ENCODE results near the gene DEAF1.
"Not testable (repeated sequence)": the region's sequence is repeated elsewhere in the genome, so short reads cannot be mapped to it uniquely, and the experiment has no call there.

DEAF1 gene

GRCh38 chr11:679271-680207, 15.5 kb downstream of the DEAF1 start:
- no peak for DNase-seq

GRCh38 chr11:678297-678696, 16.7 kb downstream of the DEAF1 start:
- no peak for DNase-seq

GRCh38 chr11:674406-674805, 20.6 kb downstream of the DEAF1 start:
- DNase-seq: no peak

- no peak for DNase-seq
Observed at GRCh38 chr11:673866-674265, 21.2 kb downstream of the DEAF1 start.

GRCh38 chr11:665704-666281, 29.2 kb downstream of the DEAF1 start:
- no peak for DNase-seq

- DNase-seq: no peak
Observed at GRCh38 chr11:665062-665703, 29.8 kb downstream of the DEAF1 start.

GRCh38 chr11:662689-663274, 32.2 kb downstream of the DEAF1 start:
- DNase-seq: peak in 2 of 5 donors; percentile 8 to 20

- no peak for DNase-seq
Observed at GRCh38 chr11:660681-661444, 34.2 kb downstream of the DEAF1 start.

GRCh38 chr11:660281-660680, 34.7 kb downstream of the DEAF1 start:
- no peak for DNase-seq

- DNase-seq: no peak
Observed at GRCh38 chr11:659532-660085, 35.4 kb downstream of the DEAF1 start.

GRCh38 chr11:657691-658126, 37.3 kb downstream of the DEAF1 start:
- no peak for DNase-seq

GRCh38 chr11:656866-657265, 38.2 kb downstream of the DEAF1 start:
- DNase-seq: no peak

- DNase-seq: no peak
Observed at GRCh38 chr11:656426-656825, 38.6 kb downstream of the DEAF1 start.

GRCh38 chr11:655036-655726, 39.8 kb downstream of the DEAF1 start:
- no peak for DNase-seq

GRCh38 chr11:654444-654843, 40.6 kb downstream of the DEAF1 start:
- not testable (repeated sequence) for DNase-seq

GRCh38 chr11:653837-654236, 41.2 kb downstream of the DEAF1 start:
- DNase-seq: no peak

GRCh38 chr11:653136-653535, 41.9 kb downstream of the DEAF1 start:
- not testable (repeated sequence) for DNase-seq

GRCh38 chr11:650482-650881, 44.5 kb downstream of the DEAF1 start:
- DNase-seq: no peak

GRCh38 chr11:647672-648158, 47.3 kb downstream of the DEAF1 start:
- not testable (repeated sequence) for DNase-seq

- DNase-seq: no peak
Observed at GRCh38 chr11:646214-646613, 48.8 kb downstream of the DEAF1 start.

GRCh38 chr11:645536-645935, 49.5 kb downstream of the DEAF1 start:
- DNase-seq: no peak
